H1 (cell line): ENCODE results near the gene RFFL. TPM values are rescaled to one million over a fixed set of nuclear protein-coding genes. Genes with fewer than 3 reads are reported as not detected.

ENCODE experiments used
- ATF3 ChIP-seq: IDR thresholded peaks from 2 replicates; pipeline ENCODE4 v1.6.1; 2011; ENCODE audit warnings: low read depth, mild to moderate bottlenecking, low read length; ENCODE audit not compliant: insufficient read depth
- CBX5 ChIP-seq: fragments of 300-800, 300-1000 bp; sonication (generic); IDR thresholded peaks from 2 replicates; pipeline ENCODE4 v1.7.1; 2016; ENCODE audit warnings: antibody characterized with exemption, low read length, low read depth
- CBX8 ChIP-seq: fragments of 300-800, 300-1000 bp; sonication (generic); IDR thresholded peaks from 2 replicates; pipeline ENCODE4 v1.7.1; 2016; ENCODE audit warnings: low read depth, low read length, borderline replicate concordance
- CEBPB ChIP-seq: IDR thresholded peaks from 2 replicates; pipeline ENCODE4 v1.6.1; 2012; ENCODE audit warnings: low read depth, low read length
- CREB1 ChIP-seq: IDR thresholded peaks from 2 replicates; pipeline ENCODE4 v1.6.1; 2012; ENCODE audit warnings: inconsistent platforms
- E2F6 ChIP-seq: IDR thresholded peaks from 2 replicates; pipeline ENCODE4 v1.6.1; 2012; ENCODE audit warnings: inconsistent platforms
- FOSL1 ChIP-seq: IDR thresholded peaks from 2 replicates; pipeline ENCODE4 v1.6.1; 2011; ENCODE audit warnings: mild to moderate bottlenecking, low read depth, low read length, moderate library complexity; ENCODE audit not compliant: insufficient read depth
- HDAC2 ChIP-seq, 2 experiments: fragments of 300-600 bp in 1 of 2; sonication (generic) in 1 of 2; IDR thresholded peaks; 2 replicates each; pipeline ENCODE4 v1.6.1; 2011 to 2012; ENCODE audit warnings: low read depth in 2 of 2, low read length in 2 of 2, mild to moderate bottlenecking in 2 of 2, moderate library complexity in 2 of 2, borderline replicate concordance in 1 of 2, inconsistent platforms in 1 of 2
- KDM1A ChIP-seq: fragments of 200-600, 300-600 bp; sonication (generic); IDR thresholded peaks from 2 replicates; pipeline ENCODE4 v1.7.1; 2016; ENCODE audit warnings: mild to moderate bottlenecking, low read length, borderline replicate concordance
- MAFK ChIP-seq: IDR thresholded peaks from 2 replicates; pipeline ENCODE4 v1.6.1; 2012; ENCODE audit warnings: low read depth, mild to moderate bottlenecking, improper control_type of control experiment, low read length
- POLR2A ChIP-seq, 2 experiments: IDR thresholded peaks; 1 replicate in 1 of 2; 2 replicates in 1 of 2; pipeline ENCODE4 v1.6.1; 2011; ENCODE audit warnings: low read depth in 2 of 2, low read length in 2 of 2, mild to moderate bottlenecking in 2 of 2; ENCODE audit errors: control extremely low read depth in 1 of 2
- RAD21 ChIP-seq, 2 experiments: IDR thresholded peaks in 1 of 2; conservative IDR thresholded peaks in 1 of 2; 2 replicates each; pipeline ENCODE4 v1.6.1; 2011; ENCODE audit warnings: low read depth in 2 of 2, low read length in 2 of 2, improper control_type of control experiment in 1 of 2, inconsistent platforms in 1 of 2, mild to moderate bottlenecking in 1 of 2, moderate library complexity in 1 of 2
- RXRA ChIP-seq: IDR thresholded peaks from 2 replicates; pipeline ENCODE4 v1.6.1; 2011; ENCODE audit warnings: low read depth, mild to moderate bottlenecking, low read length, moderate library complexity; ENCODE audit not compliant: insufficient read depth
- SIN3A ChIP-seq, 2 experiments: IDR thresholded peaks in 1 of 2; conservative IDR thresholded peaks in 1 of 2; 2 replicates each; pipeline ENCODE4 v1.6.1; 2011 to 2012; ENCODE audit warnings: low read length in 2 of 2, improper control_type of control experiment in 1 of 2, low read depth in 1 of 2, mild to moderate bottlenecking in 1 of 2
- SP2 ChIP-seq: IDR thresholded peaks from 2 replicates; pipeline ENCODE4 v1.6.1; 2012; ENCODE audit warnings: mild to moderate bottlenecking, low read length, inconsistent platforms
- SRF ChIP-seq: IDR thresholded peaks from 2 replicates; pipeline ENCODE4 v1.6.1; 2011; ENCODE audit warnings: mild to moderate bottlenecking, low read depth, low read length, moderate library complexity
- TBP ChIP-seq: IDR thresholded peaks from 2 replicates; pipeline ENCODE4 v1.6.1; 2011; ENCODE audit warnings: low read depth, low read length, improper control_type of control experiment
- TCF12 ChIP-seq: IDR thresholded peaks from 2 replicates; pipeline ENCODE4 v1.6.1; 2011; ENCODE audit warnings: low read depth, mild to moderate bottlenecking, low read length
- TEAD4 ChIP-seq: IDR thresholded peaks from 2 replicates; pipeline ENCODE4 v1.6.1; 2012; ENCODE audit warnings: low read depth, low read length, inconsistent platforms, mixed read lengths
- YY1 ChIP-seq: IDR thresholded peaks from 2 replicates; pipeline ENCODE4 v1.6.1; 2011; ENCODE audit warnings: low read depth, mild to moderate bottlenecking, low read length
- ZNF274 ChIP-seq: IDR thresholded peaks from 2 replicates; pipeline ENCODE4 v1.7.0; 2012; ENCODE audit warnings: low read length, borderline replicate concordance; ENCODE audit errors: extremely low read depth
- polyA plus RNA-seq, 7 experiments: library from polyadenylated mRNA; depleted of rRNA in 3 of 7; stranded (reverse) in 5 of 7; unstranded in 2 of 7; fragments of >200 nt in 5 of 7; fragments of 200-250 nt in 2 of 7; gene quantifications; 1 replicate in 5 of 7; 2 replicates in 1 of 7; 4 replicates in 1 of 7; pipeline versions ENCODE4 v1.2.1 to v1.2.3, GENCODE V29; 2011 to 2013; ENCODE audit warnings: missing spikeins in 2 of 7, mixed read lengths in 2 of 7
- total RNA-seq: library from RNA; stranded (reverse); fragmentation: NEBNext Ultra II Directional; extraction: Animal tissue kit (Norgen Biotek cat#: 25700); gene quantifications from 2 replicates; pipeline ENCODE4 v1.2.1, GENCODE V29; 2021

The RFFL gene
- total and polyA plus RNA-seq, 2 of the 8 experiments (the other 6 are each of a cell fraction or from before 2014, with no cell fraction given) = 14.0 to 24.5 TPM

- TF ChIP-seq SIN3A (conservative IDR thresholded peaks at IDR 0.05 in 1 of 2, IDR thresholded peaks at IDR 0.05 in 1 of 2; ENCODE audit: low read depth in 1 of 2, low read length in 2 of 2) (no peak; a peak in 1 of 4 replicates), YY1 (no peak), TCF12 (no peak), MAFK (no peak), ATF3 (no peak), FOSL1 (no peak), CBX5 (no peak), POLR2A (IDR thresholded peaks at IDR 0.05; ENCODE audit: control extremely low read depth in 1 of 2, low read depth in 2 of 2, low read length in 2 of 2) (peak; percentile 45 to 80), CBX8 (no peak), KDM1A (no peak), CREB1 (0 out of 2 replicates have a peak, but pooled peaks have one; percentile 5), SP2 (no peak), CEBPB (no peak), RAD21 (IDR thresholded peaks at IDR 0.05 in 1 of 2, conservative IDR thresholded peaks at IDR 0.05 in 1 of 2; ENCODE audit: low read depth in 2 of 2, low read length in 2 of 2) (no peak; a peak in 1 of 4 replicates), E2F6 (peak; percentile 37; the same call in 1 of the 2 replicates), TBP (peak; percentile 60), TEAD4 (no peak), RXRA (no peak), SRF (no peak), ZNF274 (no peak), HDAC2 (IDR thresholded peaks at IDR 0.05; ENCODE audit: borderline replicate concordance in 1 of 2, low read depth in 2 of 2, low read length in 2 of 2) (0 out of 4 replicates have a peak, but pooled peaks of 1 of the 2 experiments have one; percentile 22)
These were observed 82.6 kb downstream of the RFFL start (continued) for GRCh38 chr17:34980681-34981537.
